ENCODE data around the gene PRDX6.
"Not testable (repeated sequence)": the region's sequence is repeated elsewhere in the genome, so short reads cannot be mapped to it uniquely, and the experiment has no call there.

Gene PRDX6

GRCh38 chr1:173451981-173452380 is 25.2 kb upstream of the PRDX6 start:
- ATAC-seq (no peak), DNase-seq (ENCODE audit: low spot score in 2 of 2) (no peak)
- Mint-ChIP-seq H3K27ac (no peak overlapping the region), H3K9me3 (peaks cover 5% of the 10 kb centered on the region), H3K36me3 (peaks cover 23% of the 10 kb centered on the region), H3K4me1 (peaks cover 30% of the 10 kb centered on the region), H3K4me3 (no peak overlapping the region)

- Mint-ChIP-seq H3K4me3 (no peak overlapping the region), H3K36me3 (peaks cover 32% of the 10 kb centered on the region), H3K27ac (no peak overlapping the region), H3K4me1 (peaks cover 24% of the 10 kb centered on the region), H3K9me3 (no peaks in the 10 kb centered on the region)
- ATAC-seq: no peak
- DNase-seq (ENCODE audit: low spot score in 2 of 2): no peak
These were observed 23.2 kb upstream of the PRDX6 start for GRCh38 chr1:173453982-173454381.

DNA sequence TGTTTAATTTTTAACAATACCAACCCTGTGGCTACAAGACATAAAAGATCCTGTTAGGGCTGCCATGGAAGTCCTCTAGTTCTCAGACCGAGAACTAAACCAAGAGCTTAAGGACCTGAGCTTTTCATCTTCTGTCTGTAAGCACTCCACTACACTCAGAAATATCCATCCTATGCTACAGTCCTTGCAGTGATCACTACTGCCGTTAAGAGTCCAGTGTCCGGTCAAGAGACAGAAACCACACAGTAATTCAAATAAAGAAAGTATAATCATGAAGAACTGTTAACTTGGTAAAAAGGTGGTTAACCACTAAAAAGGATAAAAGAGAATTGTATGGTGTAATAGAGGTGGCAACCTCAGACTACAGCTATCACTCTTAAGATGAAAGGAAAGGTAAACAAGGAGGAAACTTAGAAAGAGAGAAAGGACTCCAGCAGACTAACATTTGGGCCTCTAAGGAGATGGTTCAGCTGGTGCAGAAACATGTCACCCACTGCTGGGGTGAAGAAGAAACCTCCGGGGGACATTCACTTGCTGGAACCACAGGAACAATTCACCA is 22.1 kb upstream of the PRDX6 start:
- Mint-ChIP-seq H3K9me3 (no peaks in the 10 kb centered on the region), H3K27ac (peak overlapping the region; percentile 44), H3K4me3 (no peak overlapping the region), H3K36me3 (peaks cover 35% of the 10 kb centered on the region), H3K4me1 (peaks cover 26% of the 10 kb centered on the region)
- peak; percentile 85 for ATAC-seq
- no peak for DNase-seq (ENCODE audit: low spot score in 2 of 2)

DNA sequence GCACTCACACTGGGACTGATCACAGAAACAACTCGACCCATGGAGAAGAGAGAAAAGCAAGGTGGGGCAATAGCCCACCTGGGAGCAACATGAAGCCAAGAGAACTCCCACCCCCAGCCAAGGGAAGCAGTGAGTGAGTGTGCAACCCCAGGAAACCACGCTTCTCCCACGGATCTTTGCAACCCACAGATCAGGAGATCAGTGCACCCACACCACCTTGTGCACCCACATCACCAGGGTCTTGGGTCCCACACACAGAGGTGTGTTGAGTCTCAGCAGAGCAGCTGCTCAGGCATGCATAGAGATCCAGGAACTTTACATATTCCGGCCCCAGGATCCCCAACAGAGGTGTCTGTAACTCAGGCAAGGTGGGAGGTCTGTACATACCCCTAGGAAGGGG is 17.2 kb upstream of the PRDX6 start:
- DNase-seq (ENCODE audit: low spot score in 2 of 2): no peak
- Mint-ChIP-seq H3K36me3 (peaks cover 50% of the 10 kb centered on the region), H3K27ac (no peak overlapping the region), H3K4me1 (peaks cover 45% of the 10 kb centered on the region), H3K9me3 (peaks cover 9% of the 10 kb centered on the region), H3K4me3 (no peak overlapping the region)
- ATAC-seq: no peak

GRCh38 chr1:173462666-173463065 is 14.5 kb upstream of the PRDX6 start:
- H3K27ac Mint-ChIP-seq; ATAC-seq; DNase-seq (ENCODE audit: low spot score in 2 of 2); H3K4me3 Mint-ChIP-seq: not testable (repeated sequence)
- H3K36me3 Mint-ChIP-seq: peaks cover 31% of the 10 kb centered on the region
- peaks cover 43% of the 10 kb centered on the region for H3K4me1 Mint-ChIP-seq
- peaks cover 15% of the 10 kb centered on the region for H3K9me3 Mint-ChIP-seq

GRCh38 chr1:173464185-173464584 is 12.9 kb upstream of the PRDX6 start:
- Mint-ChIP-seq H3K9me3 (peaks cover 15% of the 10 kb centered on the region), H3K27ac (peak overlapping the region; percentile 51), H3K4me1 (peaks cover 43% of the 10 kb centered on the region), H3K36me3 (peaks cover 17% of the 10 kb centered on the region)
- not testable (repeated sequence) for H3K4me3 Mint-ChIP-seq; DNase-seq (ENCODE audit: low spot score in 2 of 2); ATAC-seq

DNA sequence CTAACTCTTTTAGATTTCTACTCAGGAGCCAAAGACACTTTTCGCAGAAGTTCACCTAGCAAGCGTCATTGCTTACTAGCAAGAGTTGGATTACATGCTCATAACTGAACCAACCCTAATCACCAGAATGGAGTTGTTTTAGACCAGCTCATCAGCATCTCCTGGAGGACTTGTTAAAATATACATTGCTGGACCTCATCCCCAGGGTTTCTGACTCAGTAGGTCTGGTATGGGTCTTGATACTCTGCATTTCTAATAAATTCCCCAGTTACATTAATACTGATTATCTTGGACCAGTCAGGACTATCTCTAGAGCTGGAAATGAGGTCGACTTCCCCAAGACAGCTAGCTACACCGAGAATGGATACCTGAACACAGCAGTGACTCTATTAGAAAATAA is 9.7 kb upstream of the PRDX6 start:
- ATAC-seq (no peak), DNase-seq (ENCODE audit: low spot score in 2 of 2) (no peak)
- Mint-ChIP-seq H3K4me3 (no peak overlapping the region), H3K27ac (no peak overlapping the region), H3K9me3 (peaks cover 19% of the 10 kb centered on the region), H3K36me3 (peaks cover 2% of the 10 kb centered on the region), H3K4me1 (peaks cover 42% of the 10 kb centered on the region)

DNA sequence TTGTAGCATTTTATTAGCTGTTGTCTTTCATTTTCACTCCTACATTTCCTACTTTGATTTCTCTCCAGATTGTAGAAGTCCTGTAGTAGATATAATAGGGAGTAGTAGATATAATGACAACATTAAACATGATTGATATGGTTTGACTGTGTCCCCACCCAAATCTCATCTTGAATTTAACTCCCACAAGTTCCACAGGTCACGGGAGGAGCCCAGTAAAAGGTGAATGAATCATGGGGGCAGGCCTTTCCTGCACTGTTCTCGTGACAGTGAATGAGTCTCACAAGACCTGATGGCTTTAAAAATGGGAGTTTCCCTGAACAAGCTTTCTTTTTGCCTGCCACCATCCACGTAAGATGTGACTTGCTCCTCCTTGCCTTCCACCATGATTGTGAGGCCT is 7.5 kb upstream of the PRDX6 start:
- Mint-ChIP-seq H3K4me1 (peaks cover 39% of the 10 kb centered on the region), H3K4me3 (no peak overlapping the region), H3K36me3 (peaks cover 4% of the 10 kb centered on the region), H3K27ac (no peak overlapping the region), H3K9me3 (peaks cover 10% of the 10 kb centered on the region)
- DNase-seq (ENCODE audit: low spot score in 2 of 2) (no peak), ATAC-seq (no peak)

DNA sequence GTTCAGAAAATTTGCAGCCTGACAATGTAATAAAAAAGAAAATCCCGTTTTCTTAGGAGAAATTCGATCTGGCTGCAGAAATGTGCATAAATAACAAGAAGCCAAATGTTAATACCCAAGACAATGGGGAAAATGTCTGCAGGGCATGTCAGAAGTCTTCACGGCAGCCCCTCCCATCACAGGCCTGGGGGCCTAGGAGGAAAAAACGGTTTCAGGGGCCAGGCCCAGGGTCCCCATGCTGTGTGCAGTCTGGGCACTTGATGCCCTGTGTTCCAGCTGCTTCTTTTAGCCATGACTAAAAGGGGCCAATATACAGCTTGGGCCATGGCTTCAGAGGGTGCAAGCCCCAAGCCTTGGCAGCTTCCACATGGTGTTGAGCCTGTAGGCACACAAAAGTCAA is 6.5 kb upstream of the PRDX6 start:
- H3K36me3 Mint-ChIP-seq: peaks cover 4% of the 10 kb centered on the region
- H3K4me3 Mint-ChIP-seq: no peak overlapping the region
- peaks cover 7% of the 10 kb centered on the region for H3K9me3 Mint-ChIP-seq
- ATAC-seq: no peak
- DNase-seq (ENCODE audit: low spot score in 2 of 2): no peak
- H3K4me1 Mint-ChIP-seq: peaks cover 39% of the 10 kb centered on the region
- no peak overlapping the region for H3K27ac Mint-ChIP-seq

- peak overlapping the region; percentile 21 for H3K27ac Mint-ChIP-seq
- peaks cover 4% of the 10 kb centered on the region for H3K9me3 Mint-ChIP-seq
- peaks cover 4% of the 10 kb centered on the region for H3K36me3 Mint-ChIP-seq
- DNase-seq (ENCODE audit: low spot score in 2 of 2) (no peak), ATAC-seq (no peak)
- peaks cover 48% of the 10 kb centered on the region for H3K4me1 Mint-ChIP-seq
- peak overlapping the region; percentile 73 for H3K4me3 Mint-ChIP-seq
These were observed 3.5 kb upstream of the PRDX6 start for GRCh38 chr1:173473599-173474011.

DNA sequence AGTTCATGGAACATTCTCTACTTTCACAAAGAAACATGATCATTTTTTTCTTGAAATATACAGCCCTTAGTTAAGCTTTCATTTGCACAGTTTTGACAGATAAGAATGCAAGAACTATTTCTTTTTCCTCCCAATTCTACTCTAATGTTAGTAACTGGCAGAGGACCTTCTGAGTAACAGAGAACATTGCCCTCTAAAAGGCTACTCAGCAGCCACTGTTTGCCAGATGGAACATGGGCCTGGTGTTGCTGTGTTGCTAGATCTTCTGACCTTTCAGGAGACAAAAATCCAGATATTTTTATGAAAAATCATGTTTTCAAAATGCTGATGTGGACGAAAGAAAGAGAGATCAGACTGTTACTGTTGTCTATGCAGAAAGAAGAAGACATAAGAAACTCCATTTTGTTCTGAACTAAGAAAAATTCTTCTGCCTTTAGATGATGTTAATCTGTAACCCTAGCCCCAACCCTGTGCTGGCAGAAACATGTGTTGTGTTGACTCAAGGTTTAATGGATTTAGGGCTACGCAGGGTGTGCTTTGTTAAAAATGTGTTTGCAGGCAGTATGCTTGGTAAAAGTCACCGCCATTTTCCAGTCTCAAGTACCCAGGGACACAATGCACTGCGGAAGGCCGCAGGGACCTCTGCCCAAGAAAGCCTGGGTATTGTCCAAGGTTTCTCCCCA is 2.9 kb upstream of the PRDX6 start:
- ATAC-seq (no peak), DNase-seq (ENCODE audit: low spot score in 2 of 2) (no peak)
- Mint-ChIP-seq H3K27ac (peak overlapping the region; percentile 21), H3K9me3 (peaks cover 4% of the 10 kb centered on the region), H3K36me3 (peaks cover 4% of the 10 kb centered on the region), H3K4me1 (peaks cover 54% of the 10 kb centered on the region), H3K4me3 (peak overlapping the region; percentile 73)

DNA sequence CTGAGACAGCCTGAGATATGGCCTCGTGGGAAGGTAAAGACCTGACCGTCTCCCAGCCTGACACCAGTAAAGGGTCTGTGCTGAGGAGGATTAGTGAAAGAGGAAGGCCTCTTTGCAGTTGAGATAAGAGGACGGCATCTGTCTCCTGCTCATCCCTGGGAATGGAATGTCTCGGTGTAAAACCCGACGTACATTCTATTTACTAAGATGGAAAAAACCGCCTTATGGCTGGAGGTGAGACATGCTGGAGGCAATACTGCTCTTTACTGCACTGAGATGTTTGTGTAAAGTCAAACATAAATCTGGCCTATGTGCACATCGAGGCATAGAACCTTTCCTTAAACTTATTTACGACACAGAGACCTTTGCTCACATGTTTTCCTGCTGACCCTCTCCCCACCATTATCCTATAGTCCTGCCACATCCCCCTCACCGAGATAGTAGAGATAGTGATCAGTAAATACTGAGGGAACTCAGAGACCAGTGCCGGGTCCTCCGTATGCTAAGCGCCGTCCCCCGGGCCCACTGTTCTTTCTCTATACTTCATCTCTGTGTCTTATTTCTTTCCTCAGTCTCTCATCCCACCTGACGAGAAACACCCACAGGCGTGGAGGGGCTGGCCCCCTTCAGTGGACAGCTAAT is 2.2 kb upstream of the PRDX6 start:
- H3K36me3 Mint-ChIP-seq; H3K9me3 Mint-ChIP-seq; ATAC-seq; DNase-seq (ENCODE audit: low spot score in 2 of 2): not testable (repeated sequence)
- Mint-ChIP-seq H3K4me1 (peaks cover 58% of the 10 kb centered on the region), H3K27ac (peak overlapping the region; percentile 63), H3K4me3 (peak overlapping the region; percentile 73)

GRCh38 chr1:173475564-173476196 is 1.5 kb upstream of the PRDX6 start:
- Mint-ChIP-seq H3K9me3 (no peaks in the 10 kb centered on the region), H3K4me3 (peak overlapping the region; percentile 73), H3K4me1 (peaks cover 61% of the 10 kb centered on the region), H3K36me3 (peaks cover 14% of the 10 kb centered on the region), H3K27ac (peak overlapping the region; percentile 63)
- DNase-seq (ENCODE audit: low spot score in 2 of 2) (peak in 1 of 2 donors; percentile 65), ATAC-seq (peak; percentile 69)

DNA sequence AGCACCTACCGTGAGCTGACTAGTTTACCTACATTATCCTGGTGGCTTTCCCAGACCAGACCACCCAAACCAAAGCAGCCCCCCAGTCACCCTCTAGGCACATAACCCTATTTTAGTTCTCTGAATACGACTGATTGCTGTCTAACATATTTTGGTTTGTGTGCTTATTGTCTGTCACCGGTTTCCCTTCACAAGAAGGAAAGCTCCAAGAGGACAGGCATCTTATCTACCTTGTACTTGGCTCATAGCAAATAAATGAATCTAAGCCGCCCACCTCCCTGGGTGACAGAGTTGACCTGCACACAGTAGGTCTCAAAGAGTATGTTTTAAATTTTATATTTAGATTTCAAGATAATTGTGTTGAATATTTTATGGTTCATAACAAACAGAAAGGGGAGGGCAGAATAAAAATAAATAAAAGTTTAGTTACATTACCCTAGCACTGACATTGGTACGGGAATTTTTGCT is 904 bp upstream of the PRDX6 start:
- peak overlapping the region; percentile 63 for H3K27ac Mint-ChIP-seq
- H3K4me3 Mint-ChIP-seq: peak overlapping the region; percentile 73
- peaks cover 20% of the 10 kb centered on the region for H3K36me3 Mint-ChIP-seq
- DNase-seq (ENCODE audit: low spot score in 2 of 2): no peak
- peaks cover 61% of the 10 kb centered on the region for H3K4me1 Mint-ChIP-seq
- no peaks in the 10 kb centered on the region for H3K9me3 Mint-ChIP-seq
- no peak for ATAC-seq

GRCh38 chr1:173476665-173477285 is 360 bp upstream of the PRDX6 start:
- DNase-seq (ENCODE audit: low spot score in 2 of 2) (peak; percentile 67 to 86), ATAC-seq (peak; percentile 88)
- Mint-ChIP-seq H3K9me3 (no peaks in the 10 kb centered on the region), H3K4me1 (peaks cover 65% of the 10 kb centered on the region), H3K4me3 (peak overlapping the region; percentile 73), H3K27ac (peak overlapping the region; percentile 63), H3K36me3 (peaks cover 25% of the 10 kb centered on the region)
